GM19328 (cell line): ENCODE measurements around the gene MRAS.

Experiments used
- ATAC-seq: cut with Tn5 transposase; IDR thresholded peaks from one replicate; pipeline ENCODE4 v1.9.1; 2021; ENCODE audit warnings: mild to moderate bottlenecking, moderate library complexity; ENCODE audit not compliant: unreplicated experiment

MRAS gene

DNA sequence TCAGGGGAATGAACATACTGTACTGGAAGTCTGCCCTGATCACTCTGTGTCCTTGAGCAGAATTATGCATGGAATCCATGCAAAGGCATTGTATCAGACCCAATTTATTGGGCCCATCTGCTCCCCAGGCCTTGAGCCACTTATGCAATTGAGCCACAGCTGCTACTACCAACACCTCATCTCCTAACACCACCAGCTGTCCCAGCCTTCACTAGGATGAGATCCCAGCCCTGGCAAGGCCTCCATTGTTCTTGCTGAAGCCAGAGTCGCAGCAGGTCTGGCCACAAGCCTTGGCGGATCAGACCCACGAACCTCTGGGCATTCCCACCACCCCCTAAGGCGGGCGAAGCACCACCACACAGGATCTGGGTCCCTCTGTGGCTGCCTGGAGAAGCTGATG is 9.6 kb upstream of the MRAS start:
- no peak for ATAC-seq

DNA sequence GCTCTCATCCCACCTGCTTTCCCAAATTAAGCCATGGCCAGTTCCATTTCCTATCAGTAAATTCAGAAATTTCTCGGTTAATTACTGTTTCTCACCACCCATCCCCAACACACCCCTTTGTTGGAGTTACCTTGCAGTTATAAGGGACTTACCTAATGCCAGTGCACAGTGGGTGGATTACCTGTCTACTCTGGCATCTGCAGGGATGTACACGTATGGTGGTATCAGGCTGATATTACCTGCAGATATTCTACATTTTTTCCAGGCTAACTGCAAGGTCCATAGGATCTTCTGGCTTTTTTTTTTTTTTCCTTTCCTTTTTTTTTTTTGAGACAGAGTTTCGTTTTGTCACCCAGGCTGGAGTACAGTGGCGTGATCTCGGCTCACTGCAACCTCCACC is 7.9 kb upstream of the MRAS start:
- ATAC-seq: no peak

DNA sequence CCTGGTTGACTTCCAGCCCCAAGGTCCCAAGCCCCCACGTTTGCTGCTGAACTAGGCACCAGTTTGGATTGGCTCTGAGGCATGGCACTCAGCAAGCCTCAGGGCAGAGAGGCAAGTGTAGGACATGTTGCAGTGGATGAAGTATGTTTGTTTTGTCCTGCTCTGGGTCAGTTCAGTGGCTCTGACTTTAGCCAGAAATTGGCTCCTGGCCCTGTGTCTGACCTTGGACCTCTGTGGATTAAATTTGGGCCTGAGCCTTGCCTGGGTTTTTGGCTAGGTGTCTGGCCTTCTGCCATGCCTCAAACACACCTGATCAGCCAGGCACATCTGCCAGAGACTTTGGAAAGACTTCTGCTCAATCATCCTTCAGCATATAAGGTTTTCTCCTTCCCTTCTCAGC is 3.6 kb upstream of the MRAS start:
- no peak for ATAC-seq

DNA sequence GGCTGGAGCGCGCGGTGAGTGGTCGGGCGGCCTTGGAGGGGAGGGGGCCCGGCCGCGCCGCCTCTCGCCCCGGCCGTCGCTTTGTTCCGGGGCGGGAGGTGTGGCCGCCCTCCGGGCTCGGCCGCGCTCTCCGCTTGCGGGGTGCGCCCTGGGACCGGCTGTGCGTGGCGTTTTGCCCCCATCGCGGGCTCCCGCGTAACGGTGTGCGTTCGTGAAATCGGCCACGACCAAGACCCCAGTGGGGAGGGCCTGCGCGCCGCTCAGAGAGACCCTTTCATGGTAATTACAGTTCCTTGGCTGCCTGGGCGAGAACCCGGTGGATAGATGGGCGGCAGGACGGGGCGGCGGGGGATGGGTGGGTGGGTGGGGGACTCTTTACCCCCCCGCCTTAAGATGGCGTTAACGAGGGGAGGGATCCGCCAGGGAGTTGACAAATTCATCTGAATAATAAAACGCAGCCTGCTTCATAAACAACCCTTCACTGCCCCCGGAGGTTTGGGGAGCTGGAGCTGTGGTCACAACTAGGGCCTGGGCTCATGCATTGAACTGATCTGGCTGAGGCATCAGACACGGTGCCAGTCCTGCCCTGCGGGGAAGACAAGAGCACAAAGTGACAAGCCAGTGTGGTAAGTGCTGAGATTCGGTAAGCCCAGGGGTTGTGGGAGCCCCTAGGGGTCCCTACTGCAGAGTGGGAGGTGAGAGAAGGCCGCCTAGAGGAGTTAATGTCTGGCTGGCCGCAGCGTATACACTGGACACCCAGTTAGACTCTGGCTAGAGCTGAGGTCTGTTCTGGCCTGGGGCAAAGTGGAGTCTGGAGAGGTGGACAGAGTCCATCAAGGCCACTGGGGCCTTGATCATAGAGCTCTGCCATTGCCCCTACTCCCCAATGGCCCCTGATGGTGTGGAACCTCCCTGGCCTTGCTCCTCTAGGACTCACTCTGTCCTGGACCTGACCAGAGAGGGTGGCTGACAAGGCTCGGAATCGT is 668 bp downstream of the MRAS start:
- no peak for ATAC-seq

DNA sequence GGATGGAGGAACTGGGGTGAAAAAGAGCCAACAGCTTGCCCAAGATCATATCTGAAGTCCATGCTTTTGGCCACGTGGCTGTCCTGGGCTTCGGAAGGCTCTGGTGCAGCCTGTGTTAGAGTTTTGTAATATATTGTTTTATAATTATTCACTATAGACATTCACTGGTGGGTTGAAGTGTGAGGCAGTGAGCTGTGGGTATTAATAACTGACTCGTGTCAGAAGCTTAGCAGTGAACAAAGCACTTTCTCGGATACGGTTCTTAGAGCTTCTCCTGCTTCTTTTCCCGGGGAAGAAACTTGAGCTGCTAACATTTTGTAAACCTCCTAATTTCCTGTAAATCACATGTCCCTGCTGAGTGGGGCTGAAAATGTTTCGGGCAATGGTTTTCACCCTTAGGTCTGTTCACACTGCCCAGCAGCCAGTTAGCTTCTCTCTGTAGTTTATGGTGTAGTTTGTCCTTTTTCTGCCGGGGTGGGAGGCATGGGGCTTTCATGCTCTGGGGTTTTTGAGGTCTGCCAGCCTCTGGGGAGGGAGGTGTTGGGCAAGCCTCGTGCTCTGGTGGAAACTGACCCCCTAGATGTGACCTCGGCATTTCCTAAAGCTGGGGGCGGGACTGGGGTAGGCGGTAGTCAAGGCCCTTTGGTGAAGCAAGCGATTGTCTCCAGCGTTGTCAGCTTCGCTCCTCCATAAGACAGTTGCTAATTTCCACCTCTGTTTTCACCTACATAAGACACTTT is 1.7 kb downstream of the MRAS start:
- ATAC-seq: no peak

DNA sequence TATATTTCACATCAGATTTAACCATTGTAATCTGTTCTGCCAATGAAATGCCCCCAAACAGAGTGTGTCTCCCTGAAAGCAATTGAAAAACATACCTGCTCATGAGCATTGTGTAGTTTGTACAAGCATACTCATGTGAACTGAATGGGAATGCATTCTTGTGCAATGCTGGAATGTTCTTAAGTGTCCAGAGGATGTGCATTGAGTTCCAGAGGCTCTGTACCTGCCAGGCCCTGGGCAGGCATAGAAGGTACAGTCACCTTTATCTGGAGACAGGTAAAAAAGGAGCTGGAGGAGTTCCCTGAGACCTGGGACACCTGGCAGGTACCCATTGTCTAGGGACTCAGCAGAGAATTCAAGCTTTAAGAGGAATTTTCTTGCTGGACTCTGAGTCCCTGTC is 2.8 kb downstream of the MRAS start:
- ATAC-seq: no peak

DNA sequence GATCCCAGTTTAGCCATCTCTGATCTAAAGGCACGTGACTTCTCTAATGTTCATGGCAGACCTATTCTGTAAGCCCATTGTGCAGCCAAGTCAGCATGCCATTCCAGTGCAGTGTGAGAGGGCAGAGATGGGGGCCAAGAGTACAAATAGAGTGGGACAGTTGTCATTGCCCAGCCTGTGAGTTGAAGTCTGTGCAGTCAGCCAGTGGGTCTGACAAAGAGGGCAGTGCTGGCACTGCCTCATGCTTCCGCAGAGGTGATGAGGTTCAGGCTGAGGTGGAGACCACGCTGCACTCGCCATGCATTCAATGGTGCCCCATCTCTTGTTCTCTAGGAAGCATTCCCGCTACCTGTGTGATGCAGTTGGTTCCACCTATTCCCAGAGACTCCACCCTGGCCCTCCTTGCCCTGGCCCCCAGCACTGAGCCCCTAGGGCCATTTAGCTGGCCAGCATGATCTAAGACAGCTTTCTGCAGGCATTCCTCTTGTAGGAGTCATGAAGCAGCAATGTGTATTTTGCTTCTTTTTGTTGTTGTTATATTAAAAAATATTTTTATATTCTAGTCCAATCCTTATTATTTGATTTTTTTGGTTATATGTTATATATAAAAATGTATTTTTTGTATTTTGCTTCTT is 3.7 kb downstream of the MRAS start:
- no peak for ATAC-seq

DNA sequence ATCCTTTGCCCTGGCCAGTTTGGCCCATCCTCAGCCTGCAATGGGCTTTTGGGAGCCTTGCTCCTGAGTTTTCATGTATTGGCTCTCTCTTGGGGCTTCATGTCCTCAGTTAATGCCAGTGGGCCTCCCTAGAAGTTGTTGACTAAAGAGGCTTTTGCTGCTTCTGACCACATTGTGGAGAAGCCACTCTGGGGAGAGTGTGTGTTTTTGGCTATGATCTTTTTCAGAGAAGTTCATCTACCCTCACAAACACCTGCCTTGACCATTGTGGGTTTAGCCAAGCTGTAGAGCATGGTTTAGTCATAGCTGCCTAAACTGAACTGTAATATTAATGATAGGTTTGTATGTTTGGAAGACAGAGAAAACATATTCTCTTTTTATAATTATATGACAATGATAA is 6.0 kb downstream of the MRAS start:
- no peak for ATAC-seq

DNA sequence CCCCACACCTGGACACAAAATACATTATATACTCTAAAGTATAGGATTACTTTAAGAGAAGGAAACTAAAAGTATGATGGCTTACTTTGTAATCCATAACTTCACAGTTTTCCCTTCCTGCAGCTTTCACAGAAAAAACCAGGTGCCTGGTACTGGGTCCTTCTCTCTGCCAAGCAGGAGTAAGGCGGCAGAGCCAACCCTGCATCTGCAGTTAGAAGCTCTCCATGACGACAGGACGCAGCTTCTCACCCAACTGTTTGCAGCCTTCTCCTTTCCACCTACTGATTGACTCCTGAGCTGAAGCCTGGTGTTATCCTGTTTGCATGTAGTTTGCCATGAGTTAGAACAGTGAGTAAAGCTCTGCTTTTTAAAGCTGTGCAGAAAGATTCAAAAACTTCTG is 6.7 kb downstream of the MRAS start:
- no peak for ATAC-seq

DNA sequence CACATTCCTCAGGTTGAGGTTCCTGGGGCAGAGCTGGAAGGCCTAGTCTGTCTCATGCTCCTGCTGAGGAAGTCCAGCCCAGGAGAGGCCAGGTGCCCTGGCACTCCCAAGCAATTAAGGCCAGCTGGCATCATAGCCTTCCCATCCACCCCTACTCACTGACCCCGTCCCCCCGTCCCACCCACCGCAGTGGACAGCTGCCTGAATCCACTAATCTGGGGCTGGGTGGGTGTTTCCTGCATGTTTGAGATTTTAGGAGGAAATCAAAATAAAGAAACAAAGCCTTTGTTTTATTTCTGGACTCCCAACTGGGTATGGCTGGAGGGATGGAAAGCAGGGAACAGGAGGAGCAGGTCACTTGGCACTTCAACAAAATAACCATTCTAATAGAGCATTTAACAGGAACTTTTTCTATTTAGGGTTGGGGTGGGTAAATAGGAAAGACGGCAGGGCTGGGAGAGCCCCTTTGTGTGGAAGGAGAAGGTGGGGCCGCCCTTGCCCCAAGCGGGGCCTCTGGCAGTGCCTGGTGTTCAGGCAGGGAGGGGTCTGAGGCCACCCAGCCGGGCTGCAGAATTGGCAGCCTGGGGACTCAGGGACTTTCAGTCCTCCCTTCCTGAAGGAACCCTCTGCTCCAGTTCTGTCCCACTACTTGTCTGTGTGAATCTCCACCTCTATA is 8.5 kb downstream of the MRAS start:
- no peak for ATAC-seq

DNA sequence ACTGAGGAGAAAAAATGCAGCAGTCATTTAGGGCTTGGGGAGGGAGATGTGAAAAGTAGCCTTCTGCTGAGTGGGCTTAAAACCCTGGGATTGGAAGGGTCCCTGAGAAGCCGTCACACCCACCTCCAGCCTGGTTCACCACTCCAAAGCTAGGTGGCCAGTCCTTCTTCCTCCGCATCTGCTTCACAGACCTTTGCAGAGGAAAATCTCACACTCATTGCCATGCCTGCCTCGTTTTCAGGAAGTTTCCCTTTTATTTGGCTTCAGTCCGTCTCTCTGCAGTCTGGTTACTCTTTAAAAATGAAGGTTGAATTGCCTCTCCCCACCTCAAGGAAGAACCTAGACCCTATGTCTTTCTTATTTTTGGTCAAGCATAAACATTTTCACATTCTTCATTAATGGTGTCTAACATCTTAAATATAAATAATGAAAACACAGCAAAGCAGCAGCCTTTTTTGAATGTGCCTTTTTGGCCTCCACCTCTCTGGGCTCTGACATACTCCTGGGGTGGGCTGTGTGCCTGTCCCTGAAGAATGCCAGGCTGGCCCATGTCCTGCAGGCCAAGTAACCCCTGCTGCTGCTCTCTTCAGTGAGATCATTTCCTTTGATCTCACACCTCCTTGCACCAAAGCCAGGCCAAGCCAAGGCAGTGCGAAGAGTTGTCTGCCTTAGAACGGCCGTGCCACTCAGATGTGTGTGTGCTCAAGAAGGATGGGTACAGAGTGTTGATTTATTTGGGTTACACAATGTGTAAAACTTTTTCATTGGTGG is 11.0 kb downstream of the MRAS start:
- no peak for ATAC-seq

DNA sequence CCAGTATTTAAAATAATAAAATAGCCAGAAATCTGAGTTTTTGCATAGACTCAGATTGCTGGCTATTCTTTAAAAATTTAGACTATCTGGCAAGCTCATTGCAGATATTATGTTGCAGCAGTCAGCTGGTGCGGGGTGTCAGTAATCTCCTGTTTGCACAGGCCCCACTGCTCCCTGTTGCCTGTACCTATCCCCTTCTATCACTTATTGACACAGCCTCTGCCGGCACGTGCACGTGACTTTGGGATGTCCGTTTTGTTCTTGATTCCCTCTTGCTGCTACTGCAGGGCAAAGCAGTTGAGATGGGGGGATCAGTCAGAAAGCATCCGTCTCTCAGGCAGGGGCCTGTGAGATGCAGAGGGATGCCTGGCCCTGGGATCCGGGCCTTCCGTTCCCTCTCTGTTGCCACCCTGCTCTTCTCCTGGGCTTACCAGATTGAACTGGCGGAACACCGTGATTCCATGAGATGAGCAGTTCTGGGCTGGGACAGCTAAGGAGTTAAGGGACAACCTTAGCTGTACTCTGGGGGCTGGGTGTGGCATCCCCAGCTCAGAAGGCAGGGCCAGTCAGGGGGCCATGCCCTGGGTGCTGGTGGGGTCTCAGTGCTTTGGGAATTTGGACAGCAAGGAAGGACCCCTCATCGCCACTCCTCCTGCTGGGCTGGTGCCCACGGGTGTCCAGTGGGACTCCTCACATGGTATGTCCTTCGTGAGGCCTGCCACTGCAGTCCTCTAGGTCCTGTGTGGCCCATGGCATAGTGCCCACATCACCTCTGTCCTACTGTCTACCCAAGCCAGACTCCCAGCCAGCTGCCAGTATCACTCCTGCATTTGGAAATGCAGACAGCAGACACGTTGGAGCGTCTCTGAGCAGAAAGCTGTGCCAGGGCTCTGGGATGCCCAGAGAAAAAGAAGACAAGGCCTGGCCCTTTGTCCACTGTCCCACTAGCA is 11.8 kb downstream of the MRAS start:
- no peak for ATAC-seq

DNA sequence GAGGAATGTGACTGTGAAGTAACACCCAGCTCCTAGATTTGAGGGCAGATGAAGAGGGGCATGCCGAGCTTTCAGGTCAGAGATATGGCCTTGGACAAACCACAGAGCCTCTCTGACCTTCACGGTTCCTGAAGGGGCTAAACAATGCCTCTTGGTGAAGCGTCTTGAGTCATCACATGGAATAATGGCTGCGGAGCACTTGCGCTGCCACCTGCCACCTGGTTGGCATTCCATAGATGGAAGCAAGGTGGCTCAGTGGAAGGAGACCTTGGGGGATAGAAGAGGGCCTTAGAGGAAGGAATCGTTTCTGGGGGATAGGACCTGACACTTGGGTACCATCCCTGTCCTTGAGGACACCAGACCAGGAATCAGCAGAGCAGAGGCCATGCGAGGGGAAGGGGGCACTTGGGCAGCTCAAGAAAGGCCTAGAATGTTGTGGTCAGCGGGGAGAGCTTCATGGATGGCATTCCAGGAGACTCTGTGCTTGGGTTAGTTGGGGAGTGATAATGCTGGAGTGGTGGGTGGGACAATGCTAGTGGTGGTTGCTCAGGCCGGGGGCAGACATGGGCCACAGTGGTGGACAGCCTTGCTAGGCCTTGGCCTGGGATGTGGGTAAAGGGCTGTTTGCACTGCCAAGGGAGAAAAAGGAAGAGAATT is 12.6 kb downstream of the MRAS start:
- ATAC-seq: no peak

DNA sequence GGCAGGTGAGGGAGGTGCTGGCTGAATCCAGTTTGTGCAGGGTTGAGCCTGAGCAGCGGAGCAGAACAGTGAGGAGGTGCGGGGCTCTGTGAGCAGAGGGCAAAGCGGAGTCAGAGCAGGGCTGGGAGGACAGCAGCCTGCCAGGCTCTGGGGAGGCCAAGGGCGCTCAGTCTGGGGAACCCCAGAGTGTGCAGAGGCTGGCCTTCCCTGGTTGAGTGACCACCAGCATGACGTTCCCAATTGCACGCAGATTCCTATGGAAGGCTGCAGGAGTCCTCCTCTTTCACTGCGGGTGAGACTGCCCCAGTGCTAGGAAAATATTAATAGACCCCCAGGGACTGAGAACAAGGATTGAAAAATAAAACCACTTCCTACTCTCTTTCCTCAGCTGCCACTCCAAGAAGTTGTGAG is 13.2 kb downstream of the MRAS start:
- no peak for ATAC-seq

DNA sequence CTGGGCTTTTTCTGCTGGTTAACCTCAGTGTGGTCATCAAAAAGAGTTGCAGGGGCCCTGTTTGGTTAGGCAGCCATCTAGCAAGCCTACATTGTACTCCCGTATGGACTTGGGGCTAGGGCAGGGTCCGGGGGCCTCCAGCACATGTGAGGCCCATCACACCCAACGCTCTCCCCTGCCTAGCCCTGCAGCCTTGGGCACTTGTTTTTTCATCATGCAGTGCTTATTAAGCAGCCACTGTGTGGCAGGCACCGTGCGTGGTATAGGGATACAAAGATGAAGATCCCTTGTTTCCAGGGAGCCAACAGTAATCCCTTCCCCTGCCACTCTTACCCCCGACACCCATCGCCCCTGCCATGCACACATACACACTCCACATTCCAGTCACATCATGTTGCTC is 14.2 kb downstream of the MRAS start:
- ATAC-seq: no peak

DNA sequence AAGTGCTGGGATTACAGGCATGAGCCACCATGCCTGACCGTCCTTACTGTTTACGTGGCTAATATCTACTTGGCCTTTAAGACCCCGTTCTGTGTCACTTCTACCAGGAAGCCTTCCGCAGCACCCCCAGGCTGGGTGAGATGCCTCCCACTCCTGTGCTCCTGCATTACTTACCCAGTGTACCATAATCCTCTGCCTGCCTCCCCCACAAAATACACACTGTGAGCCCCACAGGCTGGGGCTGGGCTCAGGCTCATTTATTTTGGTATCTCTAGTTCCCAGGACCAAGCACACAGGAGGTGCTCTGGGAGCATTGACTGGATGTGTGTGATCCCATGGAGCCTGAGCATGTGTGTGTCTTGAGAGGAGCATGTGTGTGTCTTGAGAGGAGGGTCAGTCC is 14.9 kb downstream of the MRAS start:
- no peak for ATAC-seq

DNA sequence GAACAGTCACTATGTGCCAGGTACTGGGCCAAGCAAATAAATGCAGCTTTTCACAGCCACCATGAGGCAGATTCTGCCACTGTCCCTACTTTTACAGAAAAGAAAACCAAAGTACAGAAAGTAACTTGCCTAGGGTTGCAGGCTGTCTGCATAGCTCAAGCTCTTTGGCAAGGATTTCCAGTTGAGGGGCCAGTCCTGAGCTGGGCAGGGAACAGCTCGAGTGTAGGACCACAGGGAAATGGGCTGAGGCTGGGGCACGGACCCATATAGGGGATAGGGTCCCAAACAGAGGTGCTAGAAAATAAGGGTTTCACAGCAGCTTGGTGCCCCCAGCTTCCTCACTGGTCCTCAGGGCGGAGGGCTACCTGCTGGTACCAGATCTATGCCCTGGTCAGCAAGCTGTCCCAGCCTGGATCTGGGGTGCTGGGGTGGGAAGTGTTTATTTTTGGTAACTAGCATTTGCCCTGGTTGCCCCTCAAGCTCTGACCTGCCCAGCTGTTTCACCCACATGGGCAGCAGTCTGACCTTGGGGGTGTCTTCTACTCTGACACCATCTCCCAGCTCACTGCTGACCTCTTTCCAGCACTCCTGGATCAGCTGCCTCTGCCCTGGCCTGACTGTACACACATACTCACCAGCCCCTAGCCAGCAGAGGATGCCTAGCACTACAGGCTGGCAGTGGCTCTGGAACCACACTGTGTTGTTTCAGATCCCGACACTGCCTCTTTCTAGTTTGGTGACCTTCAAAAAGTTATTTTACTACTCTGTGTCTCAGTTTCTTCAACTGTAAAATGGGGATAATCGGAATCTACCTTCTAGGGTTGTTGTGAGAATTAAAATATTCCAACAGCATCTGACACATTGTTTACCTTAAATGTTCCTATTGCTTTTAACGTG is 16.2 kb downstream of the MRAS start:
- ATAC-seq: no peak

DNA sequence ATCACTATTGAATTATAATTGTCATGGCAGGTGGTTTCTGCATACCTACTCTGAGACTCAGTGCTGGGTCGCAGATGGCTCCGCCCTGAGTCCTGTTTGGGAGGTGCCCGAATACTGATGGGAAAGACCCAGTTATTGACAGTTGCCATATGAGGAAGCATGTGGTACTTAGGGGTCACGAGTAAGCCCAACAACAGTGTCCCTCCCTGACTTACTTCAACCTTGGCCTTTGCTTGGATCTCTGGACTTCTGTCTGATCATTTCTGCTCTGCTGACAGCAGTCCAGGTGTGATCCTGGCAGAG is 16.8 kb downstream of the MRAS start:
- no peak for ATAC-seq
